HG03565 (cell line): ENCODE data around the gene MT3.

ENCODE experiments used
- ATAC-seq: cut with Tn5 transposase; IDR thresholded peaks from one replicate; pipeline ENCODE4 v1.9.1; 2021; ENCODE audit warnings: mild to moderate bottlenecking, moderate library complexity; ENCODE audit not compliant: unreplicated experiment

MT3 gene

GRCh38 chr16:56589141-56590039 is at the start of gene MT3:
MT3 (plus strand) TSS chr16:56589528; CDS start chr16:56589591, 63 bp downstream.
- ATAC-seq, result no peak

GRCh38 chr16:56539656-56540055 is 49.7 kb upstream of the MT3 start:
- ATAC-seq, result no peak

DNA sequence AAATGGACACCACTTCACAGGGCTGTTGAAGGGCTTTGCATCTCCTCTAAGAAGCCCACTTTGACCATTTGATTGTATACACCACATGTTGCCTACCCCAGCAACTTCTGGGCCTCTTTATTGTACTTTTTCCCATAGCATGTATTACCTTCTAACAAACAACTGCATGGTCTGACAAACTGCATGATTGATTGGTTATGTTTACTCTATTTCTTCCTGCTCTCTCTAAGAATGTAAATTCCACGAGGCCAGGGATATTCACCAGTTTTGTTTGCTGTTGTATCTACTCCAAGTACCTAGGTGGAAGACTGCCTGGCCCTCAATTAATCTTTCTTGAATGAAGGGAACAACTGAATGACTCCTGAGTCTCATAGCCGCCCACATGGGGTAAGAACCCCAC is 47.3 kb upstream of the MT3 start:
- ATAC-seq, result no peak

GRCh38 chr16:56547120-56547948 is 42.0 kb upstream of the MT3 start:
- no peak for ATAC-seq

GRCh38 chr16:56547949-56548567 is 41.3 kb upstream of the MT3 start:
- ATAC-seq, result no peak

DNA sequence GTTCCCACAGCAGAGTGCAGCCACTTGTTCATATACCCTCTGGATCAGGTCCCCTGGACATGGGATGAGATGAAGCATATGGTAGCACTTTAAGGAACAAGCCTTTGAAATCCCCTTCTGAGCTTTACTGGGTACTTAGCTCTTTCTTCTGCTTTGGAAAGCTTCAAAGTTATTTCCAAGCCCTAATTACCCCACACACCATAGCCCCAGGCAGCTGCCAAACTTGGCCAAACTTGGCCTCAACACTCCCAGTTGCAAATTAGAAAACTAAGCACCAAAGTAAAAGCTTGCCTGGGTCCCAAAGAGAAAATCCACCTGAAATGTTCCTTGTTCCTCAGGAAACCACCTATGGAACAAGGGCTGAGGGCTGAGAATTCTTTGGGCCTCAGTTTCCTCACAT is 40.2 kb upstream of the MT3 start:
- ATAC-seq, result no peak

GRCh38 chr16:56549744-56550385 is 39.5 kb upstream of the MT3 start:
- no peak for ATAC-seq

DNA sequence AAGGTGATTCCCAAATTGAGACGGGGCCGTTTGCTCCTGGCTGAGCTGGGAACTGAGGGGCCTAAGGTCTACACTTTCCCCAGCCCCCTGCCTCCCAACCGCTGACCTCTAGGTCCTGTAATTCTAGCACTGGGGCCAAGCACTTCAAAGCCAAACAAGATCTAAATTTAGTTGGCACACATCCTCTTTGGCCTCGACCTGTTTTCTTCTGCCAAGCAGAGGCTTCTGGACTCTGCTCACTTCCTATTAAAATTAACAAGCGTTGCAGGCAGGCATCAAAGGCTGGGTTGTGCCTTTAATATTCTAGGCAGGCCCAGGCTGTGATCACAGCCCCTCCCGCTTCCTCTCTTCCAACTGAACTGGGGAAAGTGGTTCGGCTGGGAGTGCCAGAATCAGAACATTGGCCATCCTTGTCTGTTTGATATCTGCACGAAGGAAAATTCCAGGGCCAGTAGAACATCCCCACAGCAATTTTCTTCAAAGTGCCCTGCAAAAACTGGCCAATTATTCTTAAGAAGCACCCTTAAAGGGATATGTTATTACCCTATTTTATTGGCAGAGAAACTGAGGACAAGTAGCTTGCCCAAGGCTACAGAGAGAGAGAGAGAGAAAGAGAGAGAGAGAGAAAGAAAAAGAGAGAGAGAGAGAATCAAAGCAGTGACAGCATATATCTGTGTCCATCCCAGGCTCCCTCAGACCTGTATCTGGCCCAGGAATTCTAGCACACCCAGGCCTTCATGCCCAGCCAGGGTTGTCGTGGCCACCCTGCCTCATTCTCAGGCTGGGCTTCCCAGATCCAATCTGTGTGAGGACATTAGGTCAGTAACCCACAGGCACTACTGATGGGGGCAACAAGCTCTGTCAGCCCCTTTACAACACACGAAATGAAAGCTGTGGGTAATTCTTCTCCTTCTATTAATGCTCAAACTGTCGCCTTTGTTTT is 37.3 kb upstream of the MT3 start:
- ATAC-seq, result no peak

DNA sequence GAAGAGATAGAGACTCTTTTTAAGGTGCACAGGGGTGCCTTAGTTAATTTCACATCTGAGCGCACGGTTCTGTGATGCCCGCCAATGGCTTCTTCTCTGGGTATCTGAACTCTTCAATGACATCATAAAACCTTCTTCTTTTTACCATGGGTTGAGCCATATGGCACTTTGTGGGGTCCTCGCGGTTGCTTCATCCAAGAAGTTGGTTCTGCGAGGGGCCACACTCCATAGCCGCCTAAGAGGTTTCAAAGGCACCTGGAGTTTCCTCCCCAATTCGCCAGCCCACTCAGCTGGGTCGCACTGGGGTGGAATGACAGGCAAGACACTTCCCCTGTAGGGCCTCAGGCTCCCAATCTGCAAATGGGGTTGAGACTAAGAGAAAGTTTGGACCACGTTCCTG is 34.9 kb upstream of the MT3 start:
- no peak for ATAC-seq

GRCh38 chr16:56558024-56558747 is 31.1 kb upstream of the MT3 start:
- ATAC-seq, result no peak

DNA sequence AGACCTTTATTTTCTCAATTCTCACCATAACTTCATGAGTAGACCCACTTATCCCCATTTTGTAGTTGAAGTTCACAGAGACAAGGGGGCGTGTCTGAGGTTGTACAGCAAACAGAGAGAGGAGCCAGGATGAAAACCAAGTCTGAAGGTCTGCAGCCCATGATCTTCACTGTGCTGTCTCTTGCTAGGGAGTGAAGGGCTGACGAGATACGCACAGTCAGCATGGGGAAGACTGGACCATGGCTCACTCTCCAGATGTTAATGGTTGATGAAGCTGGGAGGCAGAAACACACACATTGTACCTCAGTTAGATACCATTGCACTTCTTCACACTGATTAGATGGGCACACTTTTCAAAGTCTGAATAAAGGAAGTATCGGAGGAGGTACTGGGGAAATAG is 30.2 kb upstream of the MT3 start:
- ATAC-seq, result no peak

- ATAC-seq, result no peak
Measured at GRCh38 chr16:56560447-56560846, 28.9 kb upstream of the MT3 start.

- ATAC-seq, result no peak
Measured at GRCh38 chr16:56561126-56561525, 28.2 kb upstream of the MT3 start.

GRCh38 chr16:56564793-56565477 is 24.4 kb upstream of the MT3 start, which contains the start of gene MT4:
MT4 (plus strand) TSS chr16:56565073; CDS start chr16:56565129, 56 bp downstream.
- no peak for ATAC-seq

DNA sequence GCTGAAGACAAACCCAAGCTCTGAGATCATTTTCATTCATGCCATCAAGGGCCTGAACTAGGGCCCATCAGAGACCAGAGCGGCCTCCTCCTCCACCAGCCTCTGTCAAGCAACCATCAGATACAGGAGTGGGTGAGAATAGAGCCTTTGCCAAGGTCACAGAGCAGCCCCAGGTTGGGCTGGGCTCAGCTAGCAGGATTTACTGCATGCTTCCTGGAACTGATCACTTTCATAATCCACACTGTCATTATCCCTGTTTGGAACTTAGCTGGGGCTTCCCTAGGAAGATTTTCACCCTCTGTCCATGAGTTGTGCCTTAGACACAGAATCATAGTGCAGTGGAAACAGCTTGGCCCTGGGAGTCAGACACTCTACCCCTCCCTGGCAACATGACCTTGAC is 19.4 kb upstream of the MT3 start:
- no peak for ATAC-seq

DNA sequence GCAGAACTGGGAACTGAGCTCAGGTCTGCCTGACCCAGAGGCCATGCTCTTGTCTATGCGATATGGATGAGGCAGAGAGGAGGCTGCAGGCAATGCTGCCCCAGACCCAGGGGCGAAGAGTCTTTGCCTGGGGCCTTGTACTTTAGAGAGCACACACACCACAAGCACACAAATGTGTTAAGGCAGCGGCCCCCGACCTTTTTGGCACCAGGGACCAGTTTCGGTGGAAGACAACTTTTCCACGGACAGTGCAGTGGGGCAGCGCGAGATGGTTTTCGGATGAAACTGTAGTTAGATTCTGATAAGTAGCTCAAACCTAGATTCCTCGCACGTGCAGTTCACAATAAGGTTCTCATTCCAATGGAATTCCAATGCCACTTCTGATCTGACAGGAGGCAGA is 17.8 kb upstream of the MT3 start:
- no peak for ATAC-seq

GRCh38 chr16:56574625-56575024 is 14.7 kb upstream of the MT3 start:
- no peak for ATAC-seq

DNA sequence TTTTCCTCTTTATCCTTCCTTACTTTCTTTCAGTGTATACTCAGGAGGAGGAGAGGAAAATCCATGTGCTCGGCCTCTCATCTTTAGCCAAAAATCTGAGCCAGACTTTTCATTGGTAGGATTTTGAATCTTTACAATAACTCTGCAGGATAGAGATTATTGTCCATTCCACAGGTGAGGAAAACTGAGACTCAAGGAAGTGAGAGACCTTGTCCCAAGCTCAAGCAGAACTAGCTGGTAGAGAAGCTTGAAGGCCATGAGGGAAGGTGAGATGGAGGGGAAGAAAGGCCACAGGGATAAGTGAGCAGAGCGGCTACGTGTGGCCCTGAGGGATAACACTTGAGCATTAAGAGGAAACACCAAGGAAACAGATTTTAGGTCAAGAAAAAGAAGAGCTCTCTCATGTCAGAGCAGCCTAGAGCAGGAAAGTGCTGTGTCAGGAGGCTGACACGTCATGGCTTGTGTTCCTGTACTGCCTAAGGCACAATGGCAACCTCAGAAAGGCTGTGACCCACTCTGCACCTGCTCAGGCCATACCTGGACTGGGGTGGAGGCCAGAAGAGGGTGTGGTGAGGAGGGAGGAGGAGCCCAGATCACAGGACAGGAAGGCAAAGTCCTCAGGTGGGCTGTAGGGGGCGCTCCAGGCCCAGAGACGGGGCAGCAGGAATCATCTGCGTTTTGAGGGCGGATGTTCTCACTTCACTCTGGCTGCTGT is 12.6 kb upstream of the MT3 start:
- no peak for ATAC-seq
